CD4-positive, alpha-beta T cell treated with Interleukin-10 for 1 hour (primary cell): ENCODE results near the gene LEFTY1.

ENCODE experiments used
- DNase-seq: peaks from one replicate; pipeline ENCODE4 v3.0.0-alpha.2; 2020

LEFTY1 gene

GRCh38 chr1:225871359-225872074 is 17.4 kb downstream of the LEFTY1 start:
- DNase-seq, result no peak

GRCh38 chr1:225870911-225871310 is 18.0 kb downstream of the LEFTY1 start:
- no peak for DNase-seq

GRCh38 chr1:225868631-225869330 is 20.2 kb downstream of the LEFTY1 start:
- no peak for DNase-seq

- no peak for DNase-seq
These were observed 22.0 kb downstream of the LEFTY1 start for GRCh38 chr1:225866981-225867380.

- DNase-seq, result peak; percentile 66
These were observed 22.7 kb downstream of the LEFTY1 start for GRCh38 chr1:225866061-225866837.

GRCh38 chr1:225865514-225865913 is 23.4 kb downstream of the LEFTY1 start:
- DNase-seq, result no peak

- DNase-seq, result no peak
These were observed 25.8 kb downstream of the LEFTY1 start for GRCh38 chr1:225863167-225863566.

GRCh38 chr1:225862581-225862950 is 26.4 kb downstream of the LEFTY1 start:
- DNase-seq, result no peak

- no peak for DNase-seq
These were observed 26.9 kb downstream of the LEFTY1 start for GRCh38 chr1:225861834-225862580.

GRCh38 chr1:225860876-225861441 is 28.0 kb downstream of the LEFTY1 start:
- DNase-seq, result no peak

GRCh38 chr1:225860107-225860506 is 28.8 kb downstream of the LEFTY1 start:
- DNase-seq, result no peak

- no peak for DNase-seq
These were observed 29.8 kb downstream of the LEFTY1 start for GRCh38 chr1:225859151-225859550.

GRCh38 chr1:225857256-225857655 is 31.7 kb downstream of the LEFTY1 start:
- no peak for DNase-seq

- DNase-seq, result no peak
These were observed 33.2 kb downstream of the LEFTY1 start for GRCh38 chr1:225855503-225856300.

GRCh38 chr1:225853441-225853840 is 35.5 kb downstream of the LEFTY1 start:
- no peak for DNase-seq

GRCh38 chr1:225852413-225853124 is 36.4 kb downstream of the LEFTY1 start:
- no peak for DNase-seq

GRCh38 chr1:225851805-225852204 is 37.1 kb downstream of the LEFTY1 start:
- DNase-seq, result no peak

- no peak for DNase-seq
These were observed 38.6 kb downstream of the LEFTY1 start for GRCh38 chr1:225850370-225850769.

GRCh38 chr1:225849925-225850324 is 39.0 kb downstream of the LEFTY1 start:
- peak; percentile 40 for DNase-seq

GRCh38 chr1:225848030-225848955 is 40.7 kb downstream of the LEFTY1 start:
- DNase-seq, result peak; percentile 28
